Astrocyte (in vitro differentiated cells and primary cell): Measurements from ENCODE around the gene STX5. TPM values are rescaled to one million over a fixed set of nuclear protein-coding genes. Genes with fewer than 3 reads are reported as not detected.

Source experiments
- DNase-seq: peaks from one replicate; pipeline ENCODE4 v3.0.0-alpha.2; 2010; ENCODE audit warnings: low read depth
- FAIRE-seq: peaks from 2 replicates; lab custom pipeline; 2011; peaks lifted over from hg19 to GRCh38; lab: Jason Lieb, UNC
- H2AFZ ChIP-seq: 2 replicates; pipeline ENCODE4 v1.6.0; 2012; ENCODE audit warnings: low read depth, low read length, inconsistent platforms
- H3K27ac ChIP-seq: 2 replicates; pipeline ENCODE4 v1.5.1; 2011; ENCODE audit warnings: low read depth, low read length, inconsistent platforms
- H3K27me3 ChIP-seq: 2 replicates; pipeline ENCODE4 v1.6.0; 2011; ENCODE audit warnings: low read length, inconsistent platforms; ENCODE audit not compliant: insufficient read depth
- H3K36me3 ChIP-seq: 2 replicates; pipeline ENCODE4 v1.5.1; 2011; ENCODE audit warnings: low read length, inconsistent platforms; ENCODE audit not compliant: insufficient read depth
- H3K4me1 ChIP-seq: 2 replicates; pipeline ENCODE4 v1.5.1; 2011; ENCODE audit warnings: low read length, inconsistent platforms; ENCODE audit not compliant: insufficient read depth
- H3K4me2 ChIP-seq: 2 replicates; pipeline ENCODE4 v1.6.0; 2012; ENCODE audit warnings: low read length, inconsistent platforms
- H3K4me3 ChIP-seq: 2 replicates; pipeline ENCODE4 v1.5.1; 2011; ENCODE audit warnings: low read depth, mild to moderate bottlenecking, low read length, inconsistent platforms; ENCODE audit not compliant: insufficient read depth
- H3K79me2 ChIP-seq: 2 replicates; pipeline ENCODE4 v1.6.0; 2012; ENCODE audit warnings: mild to moderate bottlenecking, low read length, inconsistent platforms; ENCODE audit not compliant: insufficient read depth
- H3K9ac ChIP-seq: 2 replicates; pipeline ENCODE4 v1.6.0; 2012; ENCODE audit warnings: mild to moderate bottlenecking, low read length, inconsistent platforms
- H3K9me3 ChIP-seq: 2 replicates; pipeline ENCODE4 v1.5.1; 2012; ENCODE audit warnings: low read depth, mild to moderate bottlenecking, low read length, inconsistent platforms; ENCODE audit not compliant: insufficient read depth
- H4K20me1 ChIP-seq: 2 replicates; pipeline ENCODE4 v1.6.0; 2012; ENCODE audit warnings: low read length, inconsistent platforms; ENCODE audit not compliant: insufficient read depth
- H3K27ac Mint-ChIP-seq: one replicate; pipeline ENCODE4 v1.8.0; 2021; ENCODE audit warnings: mild to moderate bottlenecking, mixed read lengths; ENCODE audit not compliant: unreplicated experiment
- H3K27me3 Mint-ChIP-seq: one replicate; pipeline ENCODE4 v1.8.0; 2021; ENCODE audit warnings: low read depth, mixed read lengths; ENCODE audit not compliant: unreplicated experiment
- H3K36me3 Mint-ChIP-seq: one replicate; pipeline ENCODE4 v1.8.0; 2021; ENCODE audit warnings: low read depth, mixed read lengths; ENCODE audit not compliant: unreplicated experiment
- H3K4me1 Mint-ChIP-seq: one replicate; pipeline ENCODE4 v1.8.0; 2021; ENCODE audit warnings: low read depth, mixed read lengths; ENCODE audit not compliant: unreplicated experiment
- H3K4me3 Mint-ChIP-seq: one replicate; pipeline ENCODE4 v1.8.0; 2021; ENCODE audit warnings: mild to moderate bottlenecking, moderate library complexity, mixed read lengths; ENCODE audit not compliant: unreplicated experiment
- H3K9me3 Mint-ChIP-seq: one replicate; pipeline ENCODE4 v1.8.0; 2021; ENCODE audit warnings: mild to moderate bottlenecking, mixed read lengths; ENCODE audit not compliant: unreplicated experiment
- EZH2 ChIP-seq: IDR thresholded peaks from 2 replicates; pipeline ENCODE4 v1.6.1; 2012; ENCODE audit warnings: mild to moderate bottlenecking, low read length, inconsistent platforms; ENCODE audit not compliant: insufficient read depth
- total RNA-seq: library from RNA; stranded (reverse); gene quantifications from 2 replicates; pipeline ENCODE4 v1.2.1, GENCODE V29; 2021
- TF ChIP-seq, protein P1 (sequence below): IDR thresholded peaks from 2 replicates; pipeline ENCODE4 v1.5.1; 2011; ENCODE audit warnings: low read depth, mild to moderate bottlenecking, inconsistent platforms, low read length, moderate library complexity; ENCODE audit not compliant: insufficient read depth

STX5 gene
- total RNA-seq, 1 donor from 2014 or later, result 45.7 TPM

DNA sequence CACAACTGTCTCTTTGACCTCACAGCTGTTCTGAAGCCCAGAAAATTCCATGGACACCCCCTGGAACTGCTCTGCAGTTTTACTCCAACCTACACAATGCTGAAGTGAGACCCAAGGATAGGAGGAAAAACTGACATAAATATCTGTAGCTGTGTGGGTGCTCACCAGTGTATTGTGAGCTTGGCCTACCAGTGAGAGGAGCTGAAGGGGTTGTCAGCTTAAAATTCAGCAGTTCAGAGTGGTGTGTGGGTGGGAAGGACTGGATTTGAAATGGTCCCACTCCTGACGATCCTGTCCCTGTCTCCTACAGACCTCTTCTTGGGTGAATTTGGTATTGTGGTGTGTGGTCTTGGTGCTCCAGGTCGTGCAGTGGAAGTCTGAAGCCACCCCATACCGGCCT lies 42.3 kb downstream of the STX5 start:
- Histone ChIP-seq H3K27ac (no peak overlapping the region), H3K4me3 (no peak overlapping the region), H3K4me1 (peaks cover 29% of the 10 kb centered on the region), H3K9me3 (no peaks in the 10 kb centered on the region), H3K9ac (no peak overlapping the region), H3K79me2 (peaks cover 50% of the 10 kb centered on the region), H3K36me3 (peaks cover 20% of the 10 kb centered on the region), H4K20me1 (peaks cover 45% of the 10 kb centered on the region), H3K4me2 (no peak overlapping the region), H3K27me3 (no peaks in the 10 kb centered on the region), H2AFZ (no peak overlapping the region)
- H3K36me3 Mint-ChIP-seq, result peaks cover 12% of the 10 kb centered on the region
- peaks cover 19% of the 10 kb centered on the region for H3K4me1 Mint-ChIP-seq
- peak overlapping the region; percentile 72 for H3K4me3 Mint-ChIP-seq
- H3K27me3 Mint-ChIP-seq, result no peaks in the 10 kb centered on the region
- no peaks in the 10 kb centered on the region for H3K9me3 Mint-ChIP-seq
- TF ChIP-seq EZH2, result no peak
- TF ChIP-seq, protein P1, sequence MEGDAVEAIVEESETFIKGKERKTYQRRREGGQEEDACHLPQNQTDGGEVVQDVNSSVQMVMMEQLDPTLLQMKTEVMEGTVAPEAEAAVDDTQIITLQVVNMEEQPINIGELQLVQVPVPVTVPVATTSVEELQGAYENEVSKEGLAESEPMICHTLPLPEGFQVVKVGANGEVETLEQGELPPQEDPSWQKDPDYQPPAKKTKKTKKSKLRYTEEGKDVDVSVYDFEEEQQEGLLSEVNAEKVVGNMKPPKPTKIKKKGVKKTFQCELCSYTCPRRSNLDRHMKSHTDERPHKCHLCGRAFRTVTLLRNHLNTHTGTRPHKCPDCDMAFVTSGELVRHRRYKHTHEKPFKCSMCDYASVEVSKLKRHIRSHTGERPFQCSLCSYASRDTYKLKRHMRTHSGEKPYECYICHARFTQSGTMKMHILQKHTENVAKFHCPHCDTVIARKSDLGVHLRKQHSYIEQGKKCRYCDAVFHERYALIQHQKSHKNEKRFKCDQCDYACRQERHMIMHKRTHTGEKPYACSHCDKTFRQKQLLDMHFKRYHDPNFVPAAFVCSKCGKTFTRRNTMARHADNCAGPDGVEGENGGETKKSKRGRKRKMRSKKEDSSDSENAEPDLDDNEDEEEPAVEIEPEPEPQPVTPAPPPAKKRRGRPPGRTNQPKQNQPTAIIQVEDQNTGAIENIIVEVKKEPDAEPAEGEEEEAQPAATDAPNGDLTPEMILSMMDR, result no peak
- DNase-seq (no peak), FAIRE-seq (no peak)
- H3K27ac Mint-ChIP-seq, result no peak overlapping the region

DNA sequence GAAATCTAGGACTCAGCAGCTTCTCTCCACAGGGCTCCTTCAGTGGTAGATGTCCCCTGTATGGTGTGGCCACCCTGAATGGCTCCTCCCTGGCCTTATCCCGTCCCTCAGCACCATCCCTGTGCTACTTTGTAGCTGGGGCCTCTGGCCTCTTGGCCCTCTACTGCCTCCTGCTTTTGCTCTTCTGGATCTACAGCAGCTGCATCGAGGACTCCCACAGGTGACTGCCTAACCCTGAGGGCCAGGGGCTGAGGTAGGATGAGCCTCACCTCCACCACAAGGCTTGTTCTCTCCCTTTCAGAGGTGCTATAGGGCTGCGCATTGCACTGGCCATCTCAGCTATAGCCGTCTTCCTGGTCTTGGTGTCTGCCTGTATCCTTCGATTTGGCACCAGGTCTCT lies 42.9 kb downstream of the STX5 start:
- peaks cover 15% of the 10 kb centered on the region for H3K36me3 ChIP-seq
- H3K9me3 ChIP-seq, result no peaks in the 10 kb centered on the region
- Mint-ChIP-seq H3K27ac (no peak overlapping the region), H3K4me1 (peaks cover 19% of the 10 kb centered on the region), H3K4me3 (peak overlapping the region; percentile 93), H3K27me3 (no peaks in the 10 kb centered on the region), H3K36me3 (peaks cover 8% of the 10 kb centered on the region), H3K9me3 (no peaks in the 10 kb centered on the region)
- H3K4me3 ChIP-seq, result no peak overlapping the region
- peak overlapping the region; percentile 16 for H3K27ac ChIP-seq
- no peak for FAIRE-seq
- no peak overlapping the region for H2AFZ ChIP-seq
- peaks cover 50% of the 10 kb centered on the region for H3K79me2 ChIP-seq
- peaks cover 45% of the 10 kb centered on the region for H4K20me1 ChIP-seq
- H3K4me1 ChIP-seq, result peaks cover 29% of the 10 kb centered on the region
- TF ChIP-seq, protein P1, result no peak
- no peak for TF ChIP-seq EZH2
- H3K27me3 ChIP-seq, result no peaks in the 10 kb centered on the region
- H3K9ac ChIP-seq, result no peak overlapping the region
- H3K4me2 ChIP-seq, result peak overlapping the region; percentile 87
- DNase-seq, result no peak

DNA sequence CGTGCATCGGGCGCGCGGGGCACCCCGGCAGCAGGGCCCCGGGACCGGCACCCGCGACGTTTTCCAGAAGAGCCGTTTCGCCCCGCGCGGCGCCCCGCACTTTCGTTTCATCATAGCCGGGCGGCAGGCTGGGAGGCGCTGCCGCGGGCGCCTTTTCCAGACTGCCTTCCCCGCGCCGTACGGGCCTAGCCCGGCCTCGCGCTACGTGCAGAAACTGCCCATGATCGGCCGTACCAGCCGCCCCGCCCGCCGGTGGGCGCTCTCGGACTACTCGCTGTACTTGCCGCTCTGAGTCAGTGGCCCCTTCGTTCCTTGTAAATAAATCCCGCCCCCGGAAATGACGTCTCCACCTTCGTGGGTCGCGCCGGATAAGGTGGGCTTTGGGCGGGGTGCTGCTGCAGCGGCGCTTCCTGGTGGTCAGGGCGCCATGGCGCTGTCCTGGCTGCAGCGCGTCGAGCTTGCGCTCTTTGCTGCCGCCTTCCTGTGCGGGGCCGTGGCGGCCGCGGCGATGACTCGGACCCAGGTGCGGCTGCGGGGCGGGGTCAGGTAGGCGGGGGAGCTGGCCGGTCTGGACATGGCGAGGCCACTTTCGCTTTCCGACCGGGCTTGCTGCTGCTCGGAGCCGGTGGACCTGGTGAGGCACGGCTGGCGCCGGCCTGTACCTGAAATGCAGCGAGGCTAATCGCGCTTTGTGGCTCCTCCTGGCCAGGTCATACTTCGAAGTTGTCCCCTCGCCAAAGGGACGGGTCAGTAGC lies 44.7 kb downstream of the STX5 start, which contains the start of gene TMEM179B:
TSS of gene TMEM179B (plus strand) at position 398 of the 755 bp plus-strand sequence. CDS start at position 428, 30 bp downstream.
- Histone ChIP-seq H3K9me3 (no peaks in the 10 kb centered on the region), H4K20me1 (peaks cover 39% of the 10 kb centered on the region), H2AFZ (peak within 1 kb of the TSS; percentile 76), H3K27me3 (no peaks in the 10 kb centered on the region), H3K27ac (peak within 1 kb of the TSS; percentile 90), H3K36me3 (peaks cover 5% of the 10 kb centered on the region), H3K4me2 (peak within 1 kb of the TSS; percentile 87), H3K79me2 (peaks cover 50% of the 10 kb centered on the region), H3K4me1 (peaks cover 27% of the 10 kb centered on the region), H3K4me3 (peak within 1 kb of the TSS; percentile 95), H3K9ac (peak within 1 kb of the TSS; percentile 94)
- FAIRE-seq (no peak), DNase-seq (peak; percentile 95)
- Mint-ChIP-seq H3K9me3 (no peaks in the 10 kb centered on the region), H3K36me3 (peaks cover 9% of the 10 kb centered on the region), H3K27me3 (no peaks in the 10 kb centered on the region), H3K4me3 (peak within 1 kb of the TSS; percentile 93), H3K4me1 (peaks cover 14% of the 10 kb centered on the region), H3K27ac (peak within 1 kb of the TSS; percentile 84)
- TF ChIP-seq, protein P1, result peak; percentile 43
- TF ChIP-seq EZH2, result no peak
